ENCODE measurements around the gene ZNF467.

Gene ZNF467

GRCh38 chr7:149719050-149719899 is 54.1 kb downstream of the ZNF467 start:
- DNase-seq = no peak
- H3K36me3 ChIP-seq = peaks cover 24% of the 10 kb centered on the region
- H3K4me1 ChIP-seq = peaks cover 10% of the 10 kb centered on the region

GRCh38 chr7:149718730-149719049 is 54.7 kb downstream of the ZNF467 start:
- H3K4me1 ChIP-seq = peaks cover 10% of the 10 kb centered on the region
- H3K36me3 ChIP-seq = peaks cover 21% of the 10 kb centered on the region
- no peak for DNase-seq
- H3K9me3 ChIP-seq = no peaks in the 10 kb centered on the region
- no peak overlapping the region for H3K4me3 ChIP-seq (ENCODE audit: low read depth, low read length)
- TF ChIP-seq CTCF (IDR thresholded peaks at IDR 0.05; ENCODE audit: low read depth, low read length) = no peak
- no peaks in the 10 kb centered on the region for H3K27me3 ChIP-seq

More at GRCh38 chr7:149719050-149719899, 54.1 kb downstream of the ZNF467 start:
- H3K9me3 ChIP-seq = no peaks in the 10 kb centered on the region
- no peak overlapping the region; the same call in 1 of the 2 replicates for H3K4me3 ChIP-seq (ENCODE audit: low read depth, low read length)
- no peak for TF ChIP-seq CTCF (IDR thresholded peaks at IDR 0.05; ENCODE audit: low read depth, low read length)
- H3K27me3 ChIP-seq = no peaks in the 10 kb centered on the region

GRCh38 chr7:149717481-149717880 is 55.9 kb downstream of the ZNF467 start:
- H3K4me1 ChIP-seq = peaks cover 10% of the 10 kb centered on the region
- no peaks in the 10 kb centered on the region for H3K27me3 ChIP-seq
- TF ChIP-seq CTCF (IDR thresholded peaks at IDR 0.05; ENCODE audit: low read depth, low read length) = no peak
- no peaks in the 10 kb centered on the region for H3K9me3 ChIP-seq
- no peak overlapping the region for H3K4me3 ChIP-seq (ENCODE audit: low read depth, low read length)
- peaks cover 13% of the 10 kb centered on the region for H3K36me3 ChIP-seq
- DNase-seq = no peak

GRCh38 chr7:149716932-149717307 is 56.5 kb downstream of the ZNF467 start:
- no peaks in the 10 kb centered on the region for H3K27me3 ChIP-seq
- no peak for TF ChIP-seq CTCF (IDR thresholded peaks at IDR 0.05; ENCODE audit: low read depth, low read length)
- peaks cover 13% of the 10 kb centered on the region for H3K36me3 ChIP-seq
- no peaks in the 10 kb centered on the region for H3K9me3 ChIP-seq
- H3K4me3 ChIP-seq (ENCODE audit: low read depth, low read length) = no peak overlapping the region
- DNase-seq = no peak
- H3K4me1 ChIP-seq = peaks cover 10% of the 10 kb centered on the region

- Histone ChIP-seq H3K36me3 (peaks cover 8% of the 10 kb centered on the region), H3K27me3 (no peaks in the 10 kb centered on the region), H3K4me1 (peaks cover 10% of the 10 kb centered on the region), H3K4me3 (ENCODE audit: low read depth, low read length) (peak overlapping the region; percentile 77), H3K9me3 (no peaks in the 10 kb centered on the region)
- peak; percentile 18; the same call in 1 of the 2 replicates for TF ChIP-seq CTCF (IDR thresholded peaks at IDR 0.05; ENCODE audit: low read depth, low read length)
- no peak for DNase-seq
Observed at GRCh38 chr7:149716007-149716931, 57.1 kb downstream of the ZNF467 start.

Measured in BE2C (cell line).